Heart right ventricle (tissue), 16 donors: ENCODE measurements around the gene IL5. TPM values are rescaled to one million over a fixed set of nuclear protein-coding genes. Genes with fewer than 3 reads are reported as not detected.

ENCODE experiments used
- ATAC-seq, 8 donors: fragments of 200-7000 bp; cut with Tn5 transposase; one replicate each; pipeline ENCODE4 v1.9.1; 2020; ENCODE audit warnings: mild to moderate bottlenecking in 8 of 8, moderate library complexity in 8 of 8, moderate number of reproducible peaks in 1 of 8
- DNase-seq, 2 donors: peaks; one replicate each; pipeline ENCODE4 v3.0.0-alpha.2; 2020
- H3K27ac ChIP-seq, 10 donors: fragments of 200-600 bp; sonication (generic) in 2 of 10; one replicate each; pipeline versions ENCODE4 v1.5.0 to v1.8.0; 2020 to 2022; ENCODE audit warnings: mild to moderate bottlenecking in 3 of 10
- H3K27me3 ChIP-seq, 7 donors: fragments of 200-600 bp; one replicate each; pipeline ENCODE4 v1.8.0; 2021 to 2022; ENCODE audit warnings: mild to moderate bottlenecking in 2 of 7
- H3K36me3 ChIP-seq, 9 donors: fragments of 200-600 bp; sonication (generic) in 1 of 9; one replicate each; pipeline versions ENCODE4 v1.5.0 to v1.8.0; 2020 to 2022; ENCODE audit warnings: mild to moderate bottlenecking in 2 of 9
- H3K4me1 ChIP-seq, 9 donors: fragments of 200-600 bp; sonication (generic) in 1 of 9; one replicate each; pipeline versions ENCODE4 v1.5.0 to v1.8.0; 2020 to 2022; ENCODE audit warnings: mild to moderate bottlenecking in 4 of 9
- H3K4me3 ChIP-seq, 10 donors: fragments of 200-600 bp; sonication (generic) in 2 of 10; one replicate each; pipeline versions ENCODE4 v1.5.0 to v1.8.0; 2020 to 2022; ENCODE audit warnings: mild to moderate bottlenecking in 7 of 10, moderate library complexity in 2 of 10
- H3K9me3 ChIP-seq, 11 donors: fragments of 200-600 bp in 10 of 11; sonication (generic) in 2 of 11; one replicate each; pipeline versions ENCODE4 v1.5.0 to v1.8.0; 2013 to 2022; ENCODE audit warnings: mild to moderate bottlenecking in 2 of 11, control low read depth in 1 of 11, moderate library complexity in 1 of 11
- WGBS, 2 donors: extraction: QIAGEN DNeasy Blood & Tissue Kit; methylation state at CpG; one replicate each; pipeline ENCODE4 v1.1.7; 2013; ENCODE audit warnings: inconsistent platforms in 1 of 2; 5-methylcytosine and 5-hydroxymethylcytosine counted together
- intact Hi-C, 10 donors: fragments of 100-400 bp; cut with DNase I; formaldehyde crosslinking; loops; one replicate each; pipeline versions ENCODE4 v1.11.1 to v1.14.2; 2022
- polyA plus RNA-seq, 2 donors: library from polyadenylated mRNA; stranded (reverse); fragments of 200-250 nt; gene quantifications; one replicate each; pipeline ENCODE4 v1.2.3, GENCODE V29; 2013
- total RNA-seq, 10 donors: library from RNA; stranded (reverse); fragmentation: NEBNext Ultra II Directional in 3 of 10; extraction: Animal tissue kit (Norgen Biotek cat#: 25700) in 3 of 10; gene quantifications; one replicate each; pipeline versions ENCODE4 v1.2.1 to v1.2.4, GENCODE V29; 2021 to 2023
- TF ChIP-seq, protein P1 (sequence below), 9 donors: fragments of 200-600 bp; sonication (generic) in 2 of 9; IDR thresholded peaks; one replicate each; pipeline versions ENCODE4 v1.5.0 to v1.8.0; 2021 to 2022; ENCODE audit warnings: antibody characterized with exemption in 9 of 9, mild to moderate bottlenecking in 5 of 9, moderate library complexity in 1 of 9
- donor health status: Arrhythmogenic right ventricular cardiomyopathy.
- donor health status: ischemic (EF 13 %, LVEDD 7.1; RV severe dilation, severe dysfunction).
- donor health status: healthy with polysubstance abuse.
- donor health status: DM: no; HTN: yes; CAD: no.
- donor health status: DM: no; HTN: no; CAD: no.
- donor health status: ischemic (EF 25% LVEDD 6.9; RV normal size, moderate dysfunction).
- donor health status: ischemic (EF 25% LVEDD 5.7; RV mildly dilated, moderate dysfunction).
- donor health status: healthy.
- donor health status: DM: yes; HTN: yes; CAD: no.
- donor health status: Ischemic cardiomyopathy.
- donor health status: ischemic (EF 35%, LVEDD 5.7; RV mildly dilated, moderate dysfunction).
- donor health status: nonischemic (EF 11% LVEDD 7.7; RV severe dilation, severe dysfunction).
- donor health status: DM: yes; HTN: yes; CAD: no.
- donor health status: PGD.
- donor health status: ischemic (EF 29% LVEDD 5.4; RV normal size, mild dysfunction).
- donor health status: nonischemic (EF 23%, LVEDD 6.1; RV moderate dilation, normal function).

Gene IL5
- total and polyA plus RNA-seq, 12 donors, result not detected

GRCh38 chr5:132500244-132500930 is 42.9 kb downstream of the IL5 start:
- H3K36me3 ChIP-seq, result no peaks in the 10 kb centered on the region
- no peak overlapping the region for H3K4me3 ChIP-seq
- DNase-seq, result no peak
- peaks cover 15 to 65% (median 47%) of the 10 kb centered on the region in 9 donors for H3K4me1 ChIP-seq
- H3K9me3 ChIP-seq, result no peaks in the 10 kb centered on the region
- 94 to 98% methylated on average over 6 of the region's 6 CpGs for WGBS, 2 donors
- H3K27me3 ChIP-seq, result no peaks in the 10 kb centered on the region
- TF ChIP-seq, protein P1, sequence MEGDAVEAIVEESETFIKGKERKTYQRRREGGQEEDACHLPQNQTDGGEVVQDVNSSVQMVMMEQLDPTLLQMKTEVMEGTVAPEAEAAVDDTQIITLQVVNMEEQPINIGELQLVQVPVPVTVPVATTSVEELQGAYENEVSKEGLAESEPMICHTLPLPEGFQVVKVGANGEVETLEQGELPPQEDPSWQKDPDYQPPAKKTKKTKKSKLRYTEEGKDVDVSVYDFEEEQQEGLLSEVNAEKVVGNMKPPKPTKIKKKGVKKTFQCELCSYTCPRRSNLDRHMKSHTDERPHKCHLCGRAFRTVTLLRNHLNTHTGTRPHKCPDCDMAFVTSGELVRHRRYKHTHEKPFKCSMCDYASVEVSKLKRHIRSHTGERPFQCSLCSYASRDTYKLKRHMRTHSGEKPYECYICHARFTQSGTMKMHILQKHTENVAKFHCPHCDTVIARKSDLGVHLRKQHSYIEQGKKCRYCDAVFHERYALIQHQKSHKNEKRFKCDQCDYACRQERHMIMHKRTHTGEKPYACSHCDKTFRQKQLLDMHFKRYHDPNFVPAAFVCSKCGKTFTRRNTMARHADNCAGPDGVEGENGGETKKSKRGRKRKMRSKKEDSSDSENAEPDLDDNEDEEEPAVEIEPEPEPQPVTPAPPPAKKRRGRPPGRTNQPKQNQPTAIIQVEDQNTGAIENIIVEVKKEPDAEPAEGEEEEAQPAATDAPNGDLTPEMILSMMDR (IDR thresholded peaks at IDR 0.05), result no peak
- intact Hi-C loops, result loop anchor here in 7 of 10 donors (2.0 to 10.0 kb wide), 7 partner anchors 83 to 318 kb away; no protein-coding TSS in a partner anchor
- H3K27ac ChIP-seq, result peak overlapping the region in 9 of 10 donors; percentile 0 to 100 (median 46)
- ATAC-seq, result no peak

DNA sequence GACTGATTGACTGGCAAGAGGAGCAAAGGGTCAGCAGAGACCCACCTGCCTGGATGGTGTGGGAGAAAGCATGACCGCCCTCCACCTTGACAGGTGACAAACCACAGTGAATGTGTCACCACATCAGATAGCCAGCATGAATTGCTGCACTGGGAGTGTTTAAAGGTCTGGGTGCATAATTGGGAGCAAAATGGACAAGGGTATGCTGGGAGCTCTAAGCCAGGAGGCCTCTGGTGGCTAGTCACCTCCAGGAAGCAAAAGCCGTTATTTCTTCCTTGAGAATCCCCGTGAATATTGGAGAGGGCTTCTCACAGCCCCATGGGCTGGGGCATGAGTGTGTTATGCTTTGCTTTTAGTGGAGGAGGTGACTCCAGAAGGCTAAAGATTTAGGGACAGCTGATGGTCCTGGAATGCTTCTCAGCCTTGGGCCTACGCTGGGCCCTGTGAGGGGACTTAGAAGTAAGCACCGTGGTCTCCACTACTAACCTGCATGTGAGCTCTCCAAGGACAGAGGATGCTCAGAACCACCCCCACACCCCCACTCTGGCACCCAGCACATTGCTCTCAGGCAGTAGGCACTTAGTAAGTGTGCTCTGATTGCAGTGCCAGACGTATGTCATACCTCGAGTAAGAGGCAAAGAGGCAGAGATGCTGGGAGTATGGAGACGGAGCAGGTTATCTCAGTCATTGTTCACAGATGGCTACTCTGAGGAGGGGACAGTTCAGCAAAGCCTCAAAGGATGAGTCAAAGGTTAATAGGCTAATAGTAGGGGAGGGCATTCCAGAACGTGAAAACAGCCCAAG is 43.7 kb downstream of the IL5 start:
- no peak for ATAC-seq
- intact Hi-C loops, result loop anchor here in 9 of 10 donors (2.0 to 10.0 kb wide), 9 partner anchors 72 to 317 kb away; partner anchors contain the start of gene SLC22A4 (in 5 of the 9)

DNA sequence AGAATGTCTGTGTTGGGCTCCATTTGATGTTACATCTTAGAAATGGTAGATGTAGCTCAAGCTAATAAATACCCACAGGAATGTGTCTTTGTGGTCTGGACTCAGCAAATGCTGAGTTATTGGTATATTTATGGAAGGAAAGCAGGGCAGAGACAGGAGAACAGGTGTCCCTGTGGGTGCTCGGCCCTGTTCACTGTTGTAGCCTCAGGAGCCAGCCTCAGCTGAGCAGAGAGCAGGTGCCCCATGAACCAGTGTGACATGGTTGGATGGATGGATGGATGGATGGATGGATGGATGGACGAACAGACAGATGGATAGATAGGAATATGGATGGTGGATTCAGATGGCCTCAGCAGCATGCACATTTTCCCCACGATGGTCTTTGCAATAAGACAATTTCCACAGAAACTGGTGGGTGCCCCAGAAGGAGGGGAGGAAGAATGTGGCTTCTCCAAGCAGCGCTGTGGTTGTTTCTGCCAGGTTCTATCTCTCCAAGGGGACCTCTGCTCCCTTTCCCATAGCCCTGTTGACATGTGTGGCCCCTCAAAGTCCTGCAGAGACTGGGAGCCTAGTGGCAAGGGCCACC is 44.5 kb downstream of the IL5 start:
- Histone ChIP-seq H3K36me3 (no peaks in the 10 kb centered on the region), H3K9me3 (no peaks in the 10 kb centered on the region), H3K27me3 (no peaks in the 10 kb centered on the region), H3K4me3 (no peak overlapping the region), H3K4me1 (peaks cover 15 to 76% (median 61%) of the 10 kb centered on the region in 9 donors), H3K27ac (peak overlapping the region in 9 of 10 donors; percentile 91 to 100 (median 94))
- TF ChIP-seq, protein P1 (IDR thresholded peaks at IDR 0.05), result no peak
- 87 to 95% methylated on average over 4 of the region's 4 CpGs for WGBS, 2 donors
- no peak for DNase-seq
- intact Hi-C loops, result loop anchor here in 6 of 10 donors (5.0 to 10.0 kb wide), 2 partner anchors 71 to 204 kb away; partner anchors contain the start of gene SLC22A4 (in 5 of the 6)
- ATAC-seq, result no peak

More for the DNA sequence above, 43.7 kb downstream of the IL5 start:
- Histone ChIP-seq H3K4me3 (no peak overlapping the region), H3K36me3 (no peaks in the 10 kb centered on the region), H3K27me3 (no peaks in the 10 kb centered on the region), H3K27ac (peak overlapping the region in 5 of 10 donors; percentile 10 to 100 (median 68)), H3K9me3 (no peaks in the 10 kb centered on the region), H3K4me1 (peaks cover 15 to 71% (median 54%) of the 10 kb centered on the region in 9 donors)
- DNase-seq, result no peak
- TF ChIP-seq, protein P1 (IDR thresholded peaks at IDR 0.05), result no peak
- WGBS, 2 donors, result 60 to 73% methylated on average over 9 of the region's 9 CpGs

DNA sequence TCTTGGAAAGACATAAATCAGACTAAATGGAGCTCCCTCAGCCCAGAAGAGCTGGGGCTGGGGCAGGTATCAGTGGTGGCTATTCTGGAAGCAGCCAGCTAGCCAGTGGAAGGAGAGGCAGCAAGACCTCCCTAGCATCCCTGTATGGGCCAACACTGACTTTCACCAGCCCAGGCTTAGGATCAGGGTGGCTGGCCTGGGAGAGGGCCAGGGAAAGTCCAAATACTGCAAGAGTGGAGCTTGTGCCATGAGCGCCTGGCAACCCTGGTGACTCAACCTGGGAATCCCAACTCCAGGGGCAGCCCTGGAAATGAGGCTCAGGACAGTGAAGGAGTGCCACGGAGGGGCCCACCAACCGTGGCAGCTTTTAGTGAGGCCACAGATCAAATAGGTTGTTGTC is 45.2 kb downstream of the IL5 start:
- intact Hi-C loops, result loop anchor here in 6 of 10 donors (5.0 to 10.0 kb wide), 2 partner anchors 71 to 203 kb away; partner anchors contain the start of gene SLC22A4 (in 5 of the 6)
- Histone ChIP-seq H3K27me3 (no peaks in the 10 kb centered on the region), H3K27ac (peak overlapping the region in 9 of 10 donors; percentile 91 to 100 (median 94)), H3K36me3 (no peaks in the 10 kb centered on the region), H3K9me3 (no peaks in the 10 kb centered on the region), H3K4me3 (no peak overlapping the region), H3K4me1 (peaks cover 14 to 79% (median 56%) of the 10 kb centered on the region in 9 donors)
- 66 to 67% methylated on average over 3 of the region's 3 CpGs for WGBS, 2 donors
- peak in 1 of 2 donors; percentile 42 for DNase-seq
- TF ChIP-seq, protein P1 (IDR thresholded peaks at IDR 0.05), result no peak
- peak in 1 of 8 donors; percentile 5 for ATAC-seq
